IMR-90 (cell line): ENCODE results near the gene PRR12.

Experiments used
- MXI1 ChIP-seq: IDR thresholded peaks from 2 replicates; pipeline ENCODE4 v1.6.1; 2012; ENCODE audit warnings: low read depth, mild to moderate bottlenecking, low read length, moderate library complexity, borderline replicate concordance
- NFE2L2 ChIP-seq: fragments of 150-350 bp; IDR thresholded peaks from 2 replicates; pipeline ENCODE4 v1.6.1; 2016; ENCODE audit warnings: low read depth, mild to moderate bottlenecking, low read length
- POLR2A ChIP-seq: IDR thresholded peaks from 2 replicates; pipeline ENCODE4 v1.6.1; 2012; ENCODE audit warnings: mild to moderate bottlenecking, low read depth, low read length
- RFX5 ChIP-seq: IDR thresholded peaks from 2 replicates; pipeline ENCODE4 v1.8.0; 2012; ENCODE audit warnings: low read depth, mild to moderate bottlenecking, low read length, moderate library complexity
- TF ChIP-seq, protein P1 (sequence below): conservative IDR thresholded peaks from 2 replicates; pipeline ENCODE4 v1.5.1; 2012; ENCODE audit warnings: mild to moderate bottlenecking, low read depth, low read length, improper control_type of control experiment
- TF ChIP-seq, protein P2 (sequence below): fragments of 150-350 bp; IDR thresholded peaks from 2 replicates; pipeline ENCODE4 v1.6.1; 2016; ENCODE audit warnings: low read depth, mild to moderate bottlenecking, low read length, moderate library complexity, borderline replicate concordance
- TF ChIP-seq, protein P3 (sequence below): fragments of 150-350 bp; IDR thresholded peaks from 2 replicates; pipeline ENCODE4 v1.6.1; 2017; ENCODE audit warnings: mild to moderate bottlenecking, antibody characterized with exemption, low read length, low read depth

DNA sequence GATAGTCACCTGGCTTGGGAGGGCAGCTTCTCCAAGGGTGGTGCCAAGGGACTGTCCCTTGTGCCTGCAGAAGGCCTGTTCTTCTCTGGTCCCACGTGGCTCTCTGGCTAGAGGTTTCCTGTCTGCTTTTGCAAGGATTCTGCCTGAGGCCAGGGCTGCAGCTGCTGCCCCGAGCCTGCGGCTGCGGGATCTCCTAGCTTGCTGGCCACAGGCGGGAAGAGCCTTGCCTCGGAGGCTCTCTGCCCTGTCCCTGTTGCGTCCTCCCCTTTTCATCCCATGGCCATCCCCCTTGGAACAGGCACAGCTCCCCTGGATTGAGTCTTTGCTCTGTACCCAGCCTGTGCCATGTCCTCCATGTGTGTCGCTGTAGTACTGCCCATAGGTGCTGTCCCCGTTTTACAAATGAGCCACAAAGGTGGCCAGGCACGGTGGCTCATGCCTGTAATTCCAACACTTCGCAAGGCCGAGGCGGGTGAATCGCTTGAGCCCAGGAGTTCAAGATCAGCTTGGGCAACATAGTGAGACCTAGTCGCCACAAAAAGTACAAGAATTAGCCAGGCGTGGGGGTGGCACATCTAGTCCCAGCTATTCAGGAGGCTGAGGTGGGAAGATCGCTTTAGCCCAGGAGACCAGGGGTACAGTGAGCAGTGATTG is 65.6 kb downstream of the PRR12 start:
- TF ChIP-seq, protein P1, sequence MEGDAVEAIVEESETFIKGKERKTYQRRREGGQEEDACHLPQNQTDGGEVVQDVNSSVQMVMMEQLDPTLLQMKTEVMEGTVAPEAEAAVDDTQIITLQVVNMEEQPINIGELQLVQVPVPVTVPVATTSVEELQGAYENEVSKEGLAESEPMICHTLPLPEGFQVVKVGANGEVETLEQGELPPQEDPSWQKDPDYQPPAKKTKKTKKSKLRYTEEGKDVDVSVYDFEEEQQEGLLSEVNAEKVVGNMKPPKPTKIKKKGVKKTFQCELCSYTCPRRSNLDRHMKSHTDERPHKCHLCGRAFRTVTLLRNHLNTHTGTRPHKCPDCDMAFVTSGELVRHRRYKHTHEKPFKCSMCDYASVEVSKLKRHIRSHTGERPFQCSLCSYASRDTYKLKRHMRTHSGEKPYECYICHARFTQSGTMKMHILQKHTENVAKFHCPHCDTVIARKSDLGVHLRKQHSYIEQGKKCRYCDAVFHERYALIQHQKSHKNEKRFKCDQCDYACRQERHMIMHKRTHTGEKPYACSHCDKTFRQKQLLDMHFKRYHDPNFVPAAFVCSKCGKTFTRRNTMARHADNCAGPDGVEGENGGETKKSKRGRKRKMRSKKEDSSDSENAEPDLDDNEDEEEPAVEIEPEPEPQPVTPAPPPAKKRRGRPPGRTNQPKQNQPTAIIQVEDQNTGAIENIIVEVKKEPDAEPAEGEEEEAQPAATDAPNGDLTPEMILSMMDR: no peak
- TF ChIP-seq, protein P2, sequence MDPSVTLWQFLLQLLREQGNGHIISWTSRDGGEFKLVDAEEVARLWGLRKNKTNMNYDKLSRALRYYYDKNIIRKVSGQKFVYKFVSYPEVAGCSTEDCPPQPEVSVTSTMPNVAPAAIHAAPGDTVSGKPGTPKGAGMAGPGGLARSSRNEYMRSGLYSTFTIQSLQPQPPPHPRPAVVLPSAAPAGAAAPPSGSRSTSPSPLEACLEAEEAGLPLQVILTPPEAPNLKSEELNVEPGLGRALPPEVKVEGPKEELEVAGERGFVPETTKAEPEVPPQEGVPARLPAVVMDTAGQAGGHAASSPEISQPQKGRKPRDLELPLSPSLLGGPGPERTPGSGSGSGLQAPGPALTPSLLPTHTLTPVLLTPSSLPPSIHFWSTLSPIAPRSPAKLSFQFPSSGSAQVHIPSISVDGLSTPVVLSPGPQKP: no peak
- TF ChIP-seq POLR2A: no peak
- no peak for TF ChIP-seq RFX5
- TF ChIP-seq, protein P3, sequence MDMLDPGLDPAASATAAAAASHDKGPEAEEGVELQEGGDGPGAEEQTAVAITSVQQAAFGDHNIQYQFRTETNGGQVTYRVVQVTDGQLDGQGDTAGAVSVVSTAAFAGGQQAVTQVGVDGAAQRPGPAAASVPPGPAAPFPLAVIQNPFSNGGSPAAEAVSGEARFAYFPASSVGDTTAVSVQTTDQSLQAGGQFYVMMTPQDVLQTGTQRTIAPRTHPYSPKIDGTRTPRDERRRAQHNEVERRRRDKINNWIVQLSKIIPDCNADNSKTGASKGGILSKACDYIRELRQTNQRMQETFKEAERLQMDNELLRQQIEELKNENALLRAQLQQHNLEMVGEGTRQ: no peak
- no peak for TF ChIP-seq MXI1
- no peak for TF ChIP-seq NFE2L2
